ENCODE data around the gene CCER1. TPM values are rescaled to one million over a fixed set of nuclear protein-coding genes. Genes with fewer than 3 reads are reported as not detected.

CCER1 gene
- total RNA-seq, 1 experiment from 2014 or later, result not detected

DNA sequence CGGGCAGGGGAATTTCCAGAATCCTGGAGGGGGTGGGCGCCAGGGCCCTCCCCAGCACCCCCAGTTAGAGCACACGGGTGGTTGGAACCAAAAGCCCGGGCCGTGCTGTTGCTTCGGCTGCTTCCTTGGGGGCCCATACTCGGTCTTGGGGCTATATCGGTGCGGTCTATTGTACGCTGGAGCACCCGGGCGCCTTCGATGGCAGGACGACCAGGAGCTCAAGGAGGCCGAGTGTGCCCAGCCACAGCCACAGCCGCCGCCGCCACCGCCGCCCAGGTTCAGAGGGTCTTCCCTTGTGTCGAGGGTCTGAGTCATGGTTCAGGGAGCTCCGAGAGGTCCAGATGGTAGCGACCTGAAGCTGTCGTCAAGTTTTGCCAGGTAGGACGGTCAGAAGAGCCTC is 548 bp downstream of the CCER1 start:
- Histone ChIP-seq H3K27me3 (ENCODE audit: control insufficient read depth, insufficient read depth, low read length) (no peaks in the 10 kb centered on the region), H3K36me3 (replicated peaks; ENCODE audit: control insufficient read depth, insufficient read depth, low read length) (no peaks in the 10 kb centered on the region), H3K4me3 (ENCODE audit: insufficient read depth, low read depth, low read length) (no peak overlapping the region)
- no peak for DNase-seq

DNA sequence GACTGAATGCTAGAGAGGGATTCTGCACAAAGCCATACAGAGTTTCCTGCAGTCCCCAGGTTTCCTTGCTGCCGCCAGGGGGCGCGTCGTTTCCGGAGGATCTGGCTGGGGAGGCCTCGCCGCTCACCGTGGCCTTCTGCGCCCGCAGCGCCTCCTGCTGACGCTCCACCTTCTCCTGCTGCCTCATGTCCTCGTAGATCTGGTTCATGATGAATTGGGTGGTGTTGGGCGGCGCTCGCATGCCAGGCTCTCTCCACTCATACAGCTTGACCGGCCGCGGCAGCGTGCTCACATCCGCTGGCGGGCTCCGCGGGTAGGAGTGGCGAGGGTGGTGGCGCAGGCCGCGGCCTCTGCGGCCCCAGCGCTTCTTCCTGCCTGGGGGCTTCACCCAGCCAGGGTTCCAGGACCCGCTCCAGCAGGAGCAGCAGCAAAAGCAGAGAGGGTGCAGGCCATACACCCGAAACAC is 987 bp downstream of the CCER1 start:
- Histone ChIP-seq H3K27me3 (ENCODE audit: control insufficient read depth, insufficient read depth, low read length) (no peaks in the 10 kb centered on the region), H3K36me3 (replicated peaks; ENCODE audit: control insufficient read depth, insufficient read depth, low read length) (no peaks in the 10 kb centered on the region), H3K4me3 (ENCODE audit: insufficient read depth, low read depth, low read length) (no peak overlapping the region)
- DNase-seq, result peak; percentile 73

DNA sequence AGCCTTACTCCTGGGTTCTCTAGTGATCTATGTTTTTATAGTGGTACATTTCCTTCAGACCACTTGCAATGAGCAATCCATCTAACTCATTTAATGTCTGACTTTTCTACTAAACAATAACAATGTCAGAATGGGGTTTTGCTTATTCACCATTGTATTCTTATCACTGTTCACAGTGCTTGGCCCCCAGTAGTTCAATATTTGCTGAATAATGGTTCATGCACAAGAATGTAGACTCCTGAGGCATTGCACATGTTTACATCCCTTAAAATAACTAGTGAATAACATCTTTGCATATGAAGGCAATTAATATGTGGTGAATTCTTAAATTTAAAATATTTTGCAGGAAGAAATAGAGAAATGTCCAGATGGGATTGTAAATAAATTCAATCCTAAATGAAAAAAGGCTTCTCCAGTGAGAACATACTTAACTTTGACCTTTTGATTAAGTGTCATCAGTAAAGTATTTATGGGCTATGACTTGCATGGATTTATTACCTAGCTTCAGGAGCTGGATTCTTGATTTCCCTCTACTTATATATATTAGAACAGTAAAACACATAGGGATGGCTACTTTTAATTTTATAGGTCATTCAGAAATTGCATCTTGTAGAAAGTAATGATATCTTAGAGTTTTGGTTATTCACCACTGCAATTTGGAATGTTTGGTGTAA is 3.4 kb downstream of the CCER1 start:
- no peak for DNase-seq
- Histone ChIP-seq H3K27me3 (ENCODE audit: control insufficient read depth, insufficient read depth, low read length) (no peaks in the 10 kb centered on the region), H3K36me3 (replicated peaks; ENCODE audit: control insufficient read depth, insufficient read depth, low read length) (no peaks in the 10 kb centered on the region), H3K4me3 (ENCODE audit: insufficient read depth, low read depth, low read length) (no peak overlapping the region)

DNA sequence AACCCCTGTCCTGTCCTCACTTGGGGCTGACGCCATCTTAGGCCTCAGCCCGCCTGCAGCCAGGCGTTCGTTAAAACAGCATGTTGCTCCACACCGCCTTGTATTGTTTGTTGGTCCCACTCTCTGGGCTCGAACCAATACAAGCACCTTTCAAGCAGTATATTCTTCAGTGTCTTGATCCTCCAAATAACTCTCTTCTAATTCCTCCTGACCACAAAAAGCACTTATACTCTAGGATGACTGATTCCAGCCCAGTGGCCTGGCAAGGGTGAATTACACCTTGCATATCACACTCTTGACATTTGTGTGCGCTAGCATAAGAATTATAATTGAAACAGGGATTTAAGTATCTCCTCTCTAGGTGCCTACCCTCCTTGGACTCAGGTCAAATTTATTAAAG is 7.1 kb downstream of the CCER1 start:
- Histone ChIP-seq H3K4me3 (ENCODE audit: insufficient read depth, low read depth, low read length) (no peak overlapping the region), H3K36me3 (replicated peaks; ENCODE audit: control insufficient read depth, insufficient read depth, low read length) (no peaks in the 10 kb centered on the region), H3K27me3 (ENCODE audit: control insufficient read depth, insufficient read depth, low read length) (no peaks in the 10 kb centered on the region)
- DNase-seq, result no peak

DNA sequence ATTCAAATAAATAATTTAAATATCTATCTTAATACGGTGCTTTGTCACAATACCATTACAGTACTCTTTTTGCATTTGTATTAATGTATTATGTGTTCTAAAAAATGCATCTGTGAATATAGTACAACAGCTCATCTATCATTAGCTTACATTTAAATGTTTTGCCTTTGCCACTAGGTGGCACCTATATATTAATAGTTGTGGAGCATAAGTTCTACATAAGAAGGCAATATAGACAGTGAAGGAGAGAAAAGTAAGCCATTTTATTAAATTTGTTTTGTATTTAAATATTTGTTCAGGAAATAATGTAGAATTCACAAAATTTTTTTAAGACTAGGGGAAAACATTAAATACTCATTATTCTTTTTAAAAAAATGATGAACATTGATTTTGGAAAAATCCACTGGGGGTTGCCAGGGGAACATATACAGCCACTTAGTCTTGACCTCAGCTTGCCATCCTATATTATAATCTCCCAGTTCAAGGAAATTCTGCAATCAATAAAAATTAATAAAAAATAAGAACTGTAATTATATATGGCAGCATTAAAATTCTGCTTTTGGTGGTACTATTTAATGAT is 9.8 kb downstream of the CCER1 start:
- no peak for DNase-seq

DNA sequence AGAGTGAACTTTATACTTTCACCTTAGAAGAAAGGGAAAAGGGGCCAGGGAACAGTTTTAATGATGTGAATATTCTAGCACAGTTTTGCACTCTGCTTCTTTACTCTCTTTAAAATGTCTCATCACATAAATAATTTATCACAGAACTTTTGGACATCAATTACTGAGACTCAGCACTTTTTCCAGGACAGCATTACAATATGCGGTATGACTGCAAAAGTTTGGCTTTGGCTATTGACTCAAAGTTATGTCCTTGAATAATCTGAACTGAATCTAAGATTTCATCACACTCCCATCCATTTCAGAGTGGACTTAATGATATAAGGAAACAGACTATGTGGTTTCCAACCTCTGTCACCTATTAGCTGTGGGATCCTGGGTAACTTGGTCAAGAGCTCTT is 11.7 kb downstream of the CCER1 start:
- Histone ChIP-seq H3K36me3 (replicated peaks; ENCODE audit: control insufficient read depth, insufficient read depth, low read length) (no peaks in the 10 kb centered on the region), H3K27me3 (ENCODE audit: control insufficient read depth, insufficient read depth, low read length) (no peaks in the 10 kb centered on the region), H3K4me3 (ENCODE audit: insufficient read depth, low read depth, low read length) (no peak overlapping the region)
- no peak for DNase-seq

More for the DNA sequence above, 9.8 kb downstream of the CCER1 start:
- no peaks in the 10 kb centered on the region for H3K27me3 ChIP-seq (ENCODE audit: control insufficient read depth, insufficient read depth, low read length)
- H3K36me3 ChIP-seq (replicated peaks; ENCODE audit: control insufficient read depth, insufficient read depth, low read length), result no peaks in the 10 kb centered on the region
- H3K4me3 ChIP-seq (ENCODE audit: insufficient read depth, low read depth, low read length), result no peak overlapping the region

DNA sequence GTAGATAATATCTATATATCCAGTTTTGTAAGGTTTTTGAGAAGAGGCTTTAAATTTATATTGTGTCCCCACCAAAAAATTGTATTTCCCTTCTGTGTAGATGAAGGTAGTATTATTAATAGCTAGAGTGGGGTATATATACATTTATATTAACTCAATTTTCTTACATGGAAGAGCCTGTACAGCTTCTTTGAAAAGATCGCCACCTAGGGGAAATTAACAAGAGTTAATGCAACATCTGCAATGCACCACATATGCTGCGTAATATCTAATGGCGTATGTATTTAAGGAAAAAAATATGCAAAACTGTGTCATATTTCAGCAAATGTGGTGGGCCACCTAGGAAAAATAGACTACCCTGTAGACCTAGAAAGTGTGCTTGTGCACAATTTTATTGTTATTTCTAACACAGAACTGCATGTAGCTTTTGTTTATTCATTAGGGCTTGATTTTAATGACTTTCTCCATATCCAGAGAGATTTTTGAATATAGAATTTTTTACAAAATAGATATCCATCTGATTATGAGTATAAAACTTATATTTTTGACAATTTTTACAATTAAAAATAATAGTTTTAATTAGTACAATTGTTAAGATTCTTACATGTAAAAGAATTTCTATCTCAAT is 14.0 kb downstream of the CCER1 start:
- Histone ChIP-seq H3K4me3 (ENCODE audit: insufficient read depth, low read depth, low read length) (no peak overlapping the region), H3K27me3 (ENCODE audit: control insufficient read depth, insufficient read depth, low read length) (no peaks in the 10 kb centered on the region), H3K36me3 (replicated peaks; ENCODE audit: control insufficient read depth, insufficient read depth, low read length) (no peaks in the 10 kb centered on the region)
- no peak for DNase-seq

DNA sequence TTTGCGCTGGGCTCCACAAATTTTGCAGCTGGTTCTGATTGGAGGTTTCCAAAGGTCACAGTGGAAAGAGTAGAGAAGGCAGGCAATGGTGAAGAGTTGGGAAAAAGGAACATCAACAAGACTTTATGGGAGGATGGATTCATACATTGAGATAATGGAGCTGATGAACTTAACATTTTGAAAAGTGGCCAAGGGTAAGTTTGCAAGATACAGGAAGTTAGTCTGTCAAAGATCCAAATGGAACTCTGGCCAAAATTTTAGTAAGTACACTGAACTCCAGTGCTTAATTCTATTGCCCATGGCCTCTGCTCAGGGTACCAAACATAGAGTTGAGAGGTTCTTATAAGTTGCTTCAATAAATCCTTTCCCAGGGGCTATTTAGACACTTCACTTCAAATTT is 15.6 kb downstream of the CCER1 start:
- Histone ChIP-seq H3K36me3 (replicated peaks; ENCODE audit: control insufficient read depth, insufficient read depth, low read length) (no peaks in the 10 kb centered on the region), H3K27me3 (ENCODE audit: control insufficient read depth, insufficient read depth, low read length) (no peaks in the 10 kb centered on the region), H3K4me3 (ENCODE audit: insufficient read depth, low read depth, low read length) (no peak overlapping the region)
- no peak for DNase-seq

DNA sequence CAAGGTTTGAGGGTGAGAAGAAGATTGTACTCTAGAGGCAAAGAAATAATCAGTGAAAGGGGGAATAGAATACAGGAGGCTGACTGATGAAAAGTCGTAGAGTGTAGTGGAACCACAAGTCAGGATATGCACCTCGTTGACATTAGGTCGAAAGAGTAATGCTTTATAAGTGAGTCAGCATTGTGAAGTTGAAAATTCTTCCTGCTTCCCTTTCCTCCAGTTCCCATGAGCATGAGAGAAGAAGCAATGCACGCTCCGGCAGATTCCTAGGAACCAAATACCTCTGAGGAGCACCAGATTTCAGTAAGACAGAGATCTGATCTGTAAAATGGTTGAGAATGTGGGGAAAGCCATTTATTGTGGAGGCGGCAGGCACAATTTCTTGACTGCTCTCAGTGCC is 16.5 kb downstream of the CCER1 start:
- no peak for DNase-seq
- Histone ChIP-seq H3K36me3 (replicated peaks; ENCODE audit: control insufficient read depth, insufficient read depth, low read length) (no peaks in the 10 kb centered on the region), H3K4me3 (ENCODE audit: insufficient read depth, low read depth, low read length) (no peak overlapping the region), H3K27me3 (ENCODE audit: control insufficient read depth, insufficient read depth, low read length) (no peaks in the 10 kb centered on the region)

DNA sequence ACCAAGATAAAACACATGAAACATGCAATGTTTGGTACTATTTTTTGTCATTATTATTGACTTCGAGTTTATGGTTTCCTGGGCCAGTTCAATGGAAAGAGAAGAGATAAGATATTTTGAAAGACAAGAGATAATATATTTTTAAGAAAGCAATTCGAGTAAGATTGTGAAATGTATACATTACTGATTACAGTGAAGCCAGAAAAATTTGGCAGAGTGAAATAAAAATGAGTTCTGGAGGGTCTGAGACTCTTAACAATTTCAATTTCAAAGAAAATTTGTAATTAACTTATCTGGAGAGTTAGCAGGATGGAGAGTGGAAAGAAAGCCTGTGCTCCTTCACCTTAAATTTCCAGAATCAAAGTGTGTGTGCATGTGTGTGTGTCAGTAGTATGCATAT is 17.3 kb downstream of the CCER1 start:
- Histone ChIP-seq H3K27me3 (ENCODE audit: control insufficient read depth, insufficient read depth, low read length) (no peaks in the 10 kb centered on the region), H3K4me3 (ENCODE audit: insufficient read depth, low read depth, low read length) (no peak overlapping the region), H3K36me3 (replicated peaks; ENCODE audit: control insufficient read depth, insufficient read depth, low read length) (no peaks in the 10 kb centered on the region)
- DNase-seq, result no peak

DNA sequence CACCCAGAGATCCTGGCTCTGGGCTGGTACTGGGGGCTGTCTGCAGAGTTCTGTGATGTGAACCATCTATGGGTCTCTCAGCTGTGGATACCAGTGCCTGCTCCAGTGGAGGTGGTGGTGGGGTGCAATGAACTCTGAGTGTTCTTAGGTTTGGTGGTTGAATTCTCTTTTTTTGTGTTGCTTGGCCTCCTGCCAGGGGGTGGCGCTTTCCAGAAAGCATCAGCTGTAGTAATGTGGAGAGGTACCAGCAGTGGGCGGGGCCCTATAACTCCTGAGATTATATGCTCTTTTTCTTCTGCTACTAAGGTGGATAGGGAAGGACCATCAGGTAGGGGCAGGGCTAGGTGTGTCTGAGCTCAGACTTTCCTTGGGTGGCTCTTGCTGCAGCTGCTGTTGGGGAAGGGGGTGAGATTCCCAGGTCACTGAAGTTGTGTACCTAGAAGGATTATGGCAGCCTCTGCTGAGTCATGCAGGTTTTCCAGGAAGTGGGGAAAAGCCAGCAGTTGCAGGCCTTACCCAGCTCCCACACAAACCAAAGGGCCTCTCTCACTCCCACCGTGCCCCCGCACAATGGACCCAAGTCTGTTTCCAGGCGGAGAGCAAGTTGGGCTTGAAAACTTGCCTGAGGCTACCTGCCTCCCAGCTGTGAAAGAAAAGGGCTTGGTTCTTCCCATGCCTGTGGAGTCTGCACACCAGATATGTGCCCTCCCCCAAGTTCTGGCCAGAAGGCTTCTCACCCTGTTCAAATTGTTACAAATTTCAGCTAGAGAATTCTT is 18.6 kb downstream of the CCER1 start:
- no peaks in the 10 kb centered on the region for H3K36me3 ChIP-seq (replicated peaks; ENCODE audit: control insufficient read depth, insufficient read depth, low read length)
- H3K27me3 ChIP-seq (ENCODE audit: control insufficient read depth, insufficient read depth, low read length), result no peaks in the 10 kb centered on the region
- no peak overlapping the region for H3K4me3 ChIP-seq (ENCODE audit: insufficient read depth, low read depth, low read length)
- no peak for DNase-seq

DNA sequence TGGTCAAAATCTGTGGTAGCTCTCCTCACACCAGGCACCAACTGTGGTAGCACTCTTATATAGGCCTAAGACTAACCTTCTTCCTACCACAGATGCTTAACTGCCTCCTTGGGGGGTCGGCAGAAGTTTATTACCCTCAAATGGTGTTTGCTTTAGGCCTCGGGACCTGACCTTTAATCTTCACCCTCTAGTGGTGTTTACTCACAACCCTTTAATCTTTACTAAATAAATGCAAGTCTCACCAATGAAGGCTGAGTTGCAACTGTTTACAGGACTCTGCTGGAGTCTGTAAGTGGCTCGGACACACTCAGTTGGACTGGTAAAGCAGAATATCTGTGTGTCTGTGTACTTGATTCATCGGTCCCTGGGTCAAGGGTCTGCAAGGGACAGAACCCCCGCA is 29.4 kb downstream of the CCER1 start:
- DNase-seq, result no peak
- no peaks in the 10 kb centered on the region for H3K36me3 ChIP-seq (replicated peaks; ENCODE audit: control insufficient read depth, insufficient read depth, low read length)
- no peaks in the 10 kb centered on the region; the same call in 1 of the 2 replicates for H3K27me3 ChIP-seq (ENCODE audit: control insufficient read depth, insufficient read depth, low read length)
- H3K4me3 ChIP-seq (ENCODE audit: insufficient read depth, low read depth, low read length), result no peak overlapping the region

DNA sequence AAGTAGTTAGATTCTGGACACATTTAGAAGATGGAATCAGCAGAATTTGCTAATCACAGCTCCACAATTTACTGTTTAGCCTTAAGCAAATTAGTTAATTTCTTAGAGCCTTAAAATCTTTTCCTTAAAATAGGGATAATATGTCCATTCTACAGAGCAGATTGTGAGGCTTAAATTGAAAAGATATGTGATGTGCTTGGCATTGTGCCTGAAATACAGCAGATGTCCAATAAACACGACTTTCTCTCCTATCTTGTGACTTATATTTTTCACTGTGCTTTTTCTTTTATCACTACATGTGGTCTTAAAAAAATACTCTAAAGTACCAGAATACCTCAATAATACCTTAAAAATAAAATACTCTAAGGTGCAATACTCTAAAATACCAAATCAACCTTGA is 30.6 kb downstream of the CCER1 start:
- DNase-seq, result no peak
- no peak overlapping the region for H3K4me3 ChIP-seq (ENCODE audit: insufficient read depth, low read depth, low read length)

DNA sequence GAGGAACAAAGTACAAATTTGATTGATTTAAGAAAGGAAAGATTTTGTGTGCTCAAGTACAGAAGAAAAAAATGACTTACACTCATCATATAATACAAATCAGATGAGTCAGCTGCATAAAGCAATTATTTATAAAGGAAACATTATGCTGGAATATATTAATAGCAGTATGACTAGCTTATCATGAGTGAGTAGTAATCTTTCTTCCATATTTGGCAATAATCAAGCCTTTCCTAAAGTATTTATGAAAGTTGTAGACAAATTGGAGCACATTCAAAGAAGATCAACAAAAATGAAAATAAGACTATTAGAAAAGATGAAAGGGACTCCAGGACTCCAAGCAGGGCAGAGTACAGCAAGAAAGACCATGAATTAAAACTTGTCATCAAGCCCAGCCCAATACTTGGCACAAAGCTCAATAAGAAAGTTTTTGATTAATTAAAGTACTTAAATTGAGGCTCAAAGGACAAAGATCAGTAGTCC is 32.8 kb downstream of the CCER1 start:
- Histone ChIP-seq H3K4me3 (ENCODE audit: insufficient read depth, low read depth, low read length) (no peak overlapping the region), H3K36me3 (replicated peaks; ENCODE audit: control insufficient read depth, insufficient read depth, low read length) (no peaks in the 10 kb centered on the region), H3K27me3 (ENCODE audit: control insufficient read depth, insufficient read depth, low read length) (no peaks in the 10 kb centered on the region; the same call in 1 of the 2 replicates)
- no peak for DNase-seq

More for the DNA sequence above, 30.6 kb downstream of the CCER1 start:
- no peaks in the 10 kb centered on the region; the same call in 1 of the 2 replicates for H3K27me3 ChIP-seq (ENCODE audit: control insufficient read depth, insufficient read depth, low read length)
- no peaks in the 10 kb centered on the region for H3K36me3 ChIP-seq (replicated peaks; ENCODE audit: control insufficient read depth, insufficient read depth, low read length)

All from H7 (cell line).